NCI-H1436 (cell line): ENCODE data around the gene SYNE4.
"Not testable (repeated sequence)": the region's sequence is repeated elsewhere in the genome, so short reads cannot be mapped to it uniquely, and the experiment has no call there.

Experiments
- DNase-seq: peaks from one replicate; lab custom pipeline; 2025; lab: John Stamatoyannopoulos, UW

The SYNE4 gene, protein sequence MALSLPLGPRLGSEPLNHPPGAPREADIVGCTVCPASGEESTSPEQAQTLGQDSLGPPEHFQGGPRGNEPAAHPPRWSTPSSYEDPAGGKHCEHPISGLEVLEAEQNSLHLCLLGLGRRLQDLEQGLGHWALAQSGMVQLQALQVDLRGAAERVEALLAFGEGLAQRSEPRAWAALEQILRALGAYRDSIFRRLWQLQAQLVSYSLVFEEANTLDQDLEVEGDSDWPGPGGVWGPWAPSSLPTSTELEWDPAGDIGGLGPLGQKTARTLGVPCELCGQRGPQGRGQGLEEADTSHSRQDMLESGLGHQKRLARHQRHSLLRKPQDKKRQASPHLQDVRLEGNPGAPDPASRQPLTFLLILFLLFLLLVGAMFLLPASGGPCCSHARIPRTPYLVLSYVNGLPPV

GRCh38 chr19:36008336-36008978 lies at the start of gene SYNE4:
SYNE4 (minus strand) TSS chr19:36008813; CDS start chr19:36008681, 132 bp downstream.
- no peak for DNase-seq

- peak; percentile 92 for DNase-seq
Observed at GRCh38 chr19:36054733-36055686, 46.4 kb upstream of the SYNE4 start, which contains the start of gene WDR62. WDR62 (plus strand) TSS chr19:36054897; CDS start chr19:36054972, 75 bp downstream.

DNA sequence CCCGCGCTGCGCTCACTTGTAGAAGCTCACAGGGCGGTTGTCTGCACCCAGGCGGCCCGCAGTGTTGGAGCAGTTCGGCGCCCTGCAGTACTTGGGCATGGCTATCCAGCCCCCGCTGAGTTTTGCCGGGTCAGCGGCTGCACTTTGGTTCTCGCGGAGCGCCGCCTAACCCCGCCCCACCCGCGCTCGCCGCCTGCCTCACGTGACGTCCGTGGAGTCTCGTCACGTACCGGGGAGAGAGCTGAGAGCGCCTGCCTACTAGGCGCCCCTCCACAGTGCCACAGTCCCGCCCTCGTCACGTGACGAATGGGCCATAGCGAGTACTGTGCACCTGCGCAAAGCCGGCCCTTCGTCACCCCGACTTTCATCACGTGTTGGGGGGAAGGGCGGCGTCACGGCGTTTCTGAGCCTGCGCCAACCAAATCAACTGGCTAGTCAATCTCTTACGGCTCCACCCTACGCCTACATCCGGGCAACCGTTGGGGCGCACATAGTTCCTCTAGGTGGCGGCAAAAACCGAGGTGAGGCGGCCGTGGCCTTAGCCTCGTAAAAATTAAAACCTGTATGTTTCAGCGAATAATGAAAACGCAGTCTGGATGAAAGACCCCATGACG lies 45.6 kb upstream of the SYNE4 start, which contains the start of gene THAP8:
Gene THAP8, minus strand, starts transcription at position 167 of the 614 bp plus-strand sequence. Its CDS starts 68 bp downstream, at position 99.
- DNase-seq: peak; percentile 98

DNA sequence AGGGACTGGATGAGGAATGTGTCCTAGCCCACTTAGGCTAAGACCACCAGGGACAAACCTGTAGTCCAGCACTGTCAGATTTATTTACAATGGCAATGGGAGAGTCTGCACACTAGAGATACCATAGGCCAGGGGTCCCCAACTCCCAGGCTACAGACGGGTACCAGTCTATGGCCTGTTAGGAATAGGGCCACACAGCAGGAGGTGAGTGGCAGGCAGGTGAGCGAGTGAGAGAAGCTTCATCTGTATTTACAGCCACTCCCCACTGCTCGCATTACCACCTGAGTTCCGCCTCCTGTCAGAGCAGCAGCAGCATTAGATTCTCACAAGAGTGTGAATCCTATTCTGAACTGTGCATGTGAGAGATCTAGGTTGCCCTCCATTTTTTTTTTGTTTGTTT lies 43.0 kb upstream of the SYNE4 start:
- no peak for DNase-seq

DNA sequence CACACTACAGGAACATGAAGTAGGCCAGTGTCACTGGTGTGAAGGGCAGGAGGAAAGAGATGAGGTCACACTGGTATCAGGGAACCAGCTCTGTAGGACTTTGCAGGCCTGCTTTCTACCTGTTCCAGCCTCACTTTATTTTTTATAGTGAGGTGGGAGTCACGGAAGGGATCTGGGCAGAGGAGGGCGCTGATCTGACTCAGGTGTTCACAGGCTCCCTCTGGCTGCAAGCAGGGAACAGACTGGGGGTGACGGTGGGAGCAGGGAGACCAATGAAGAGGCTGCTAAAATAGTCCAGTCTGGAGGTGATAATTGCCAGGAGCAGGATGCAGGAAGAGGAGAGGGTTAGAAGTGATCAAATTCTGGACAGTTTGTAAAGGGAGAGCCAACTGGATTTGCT lies 42.6 kb upstream of the SYNE4 start:
- DNase-seq: peak; percentile 7

DNA sequence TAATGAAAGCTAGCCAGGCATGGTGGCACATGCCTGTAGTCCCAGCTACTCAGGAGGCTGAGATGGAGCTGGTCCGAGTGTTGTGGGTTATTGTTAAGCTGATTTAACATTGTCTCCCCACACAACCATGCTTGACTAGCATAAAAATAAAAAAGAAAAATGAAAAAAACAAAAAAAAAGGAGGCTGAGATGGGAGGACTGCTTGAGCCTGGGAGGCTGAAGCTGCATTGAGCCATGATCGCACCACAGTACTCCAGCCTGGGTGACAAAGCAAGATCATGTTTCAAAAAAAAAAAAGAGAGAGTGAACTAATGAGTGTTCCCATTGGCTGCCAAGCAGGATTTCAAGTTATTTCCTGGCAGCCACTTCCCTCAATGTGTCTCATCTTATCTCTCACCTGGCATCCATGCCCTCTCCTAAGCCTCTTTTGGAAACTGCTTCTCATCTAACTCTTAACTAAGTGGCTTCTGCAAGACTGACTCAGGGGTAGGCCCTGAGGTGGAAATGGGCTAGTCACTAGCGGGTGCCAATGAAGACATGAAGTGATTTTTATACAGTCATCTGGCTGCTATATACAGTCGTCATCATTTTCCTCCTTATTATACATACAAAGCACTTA lies 40.6 kb upstream of the SYNE4 start:
- DNase-seq: no peak

GRCh38 chr19:36047835-36048234 lies 39.2 kb upstream of the SYNE4 start:
- no peak for DNase-seq

- no peak for DNase-seq
Observed at GRCh38 chr19:36046443-36047050, 37.9 kb upstream of the SYNE4 start.

GRCh38 chr19:36043952-36044351 lies 35.3 kb upstream of the SYNE4 start:
- DNase-seq: no peak

DNA sequence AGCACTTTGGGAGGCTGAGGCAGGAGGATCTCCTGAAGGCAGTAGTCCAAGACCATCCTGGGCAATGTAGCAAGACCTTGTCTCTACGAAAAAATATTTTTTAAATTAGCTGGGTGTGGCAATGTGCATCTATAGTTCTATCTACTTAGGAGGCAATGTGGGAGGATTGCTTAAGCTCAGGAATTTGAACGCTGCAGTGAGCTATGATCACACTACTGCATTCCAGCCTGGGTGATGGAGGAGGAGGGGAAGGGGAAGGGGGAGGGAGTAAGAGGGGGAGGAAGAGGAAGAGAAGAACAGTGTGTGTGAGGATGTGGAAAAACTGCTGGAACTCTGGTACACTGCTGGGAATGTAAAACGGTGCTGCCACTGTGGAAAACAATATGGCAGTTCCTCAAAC lies 33.2 kb upstream of the SYNE4 start:
- no peak for DNase-seq

- DNase-seq: not testable (repeated sequence)
Observed at GRCh38 chr19:36041092-36041491, 32.5 kb upstream of the SYNE4 start.

GRCh38 chr19:36040495-36040894 lies 31.9 kb upstream of the SYNE4 start:
- no peak for DNase-seq

GRCh38 chr19:36032251-36033104 lies 23.9 kb upstream of the SYNE4 start, which contains the start of gene CLIP3:
CLIP3 (minus strand) TSS chr19:36032873; CDS start chr19:36032357, 516 bp downstream.
- DNase-seq: peak; percentile 81

GRCh38 chr19:36031308-36031707 lies 22.7 kb upstream of the SYNE4 start:
- DNase-seq: no peak

GRCh38 chr19:36030264-36031148 lies 21.9 kb upstream of the SYNE4 start:
- no peak for DNase-seq

GRCh38 chr19:36028313-36029041 lies 19.9 kb upstream of the SYNE4 start:
- DNase-seq: no peak

GRCh38 chr19:36027696-36028095 lies 19.1 kb upstream of the SYNE4 start:
- DNase-seq: no peak
